ENCODE measurements around the gene SLC40A1.

DNA sequence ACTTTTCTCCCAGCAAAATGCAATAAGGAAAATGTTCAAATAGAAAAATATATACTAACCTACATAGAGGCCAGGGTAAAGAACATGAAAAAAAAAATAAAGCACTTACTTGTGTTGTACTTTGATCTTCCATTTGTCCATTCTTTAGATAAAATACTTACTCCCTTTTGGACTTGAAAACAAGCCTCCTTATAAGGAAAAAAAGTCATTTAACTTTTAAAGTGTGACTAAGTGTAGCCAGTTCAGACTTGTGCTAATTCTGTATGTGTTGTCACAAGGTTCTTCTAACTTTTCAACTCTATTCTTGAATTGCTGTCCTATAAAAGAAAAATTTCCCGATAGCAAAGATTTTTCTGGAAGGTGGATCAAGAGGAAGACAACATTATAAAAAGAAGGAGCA is 23.2 kb downstream of the SLC40A1 start:
- TF ChIP-seq FOXP2 (optimal IDR thresholded peaks at IDR 0.05; ENCODE audit: borderline replicate concordance, extremely low read depth, extremely low read length, insufficient read depth), result no peak
- TF ChIP-seq, protein P1, sequence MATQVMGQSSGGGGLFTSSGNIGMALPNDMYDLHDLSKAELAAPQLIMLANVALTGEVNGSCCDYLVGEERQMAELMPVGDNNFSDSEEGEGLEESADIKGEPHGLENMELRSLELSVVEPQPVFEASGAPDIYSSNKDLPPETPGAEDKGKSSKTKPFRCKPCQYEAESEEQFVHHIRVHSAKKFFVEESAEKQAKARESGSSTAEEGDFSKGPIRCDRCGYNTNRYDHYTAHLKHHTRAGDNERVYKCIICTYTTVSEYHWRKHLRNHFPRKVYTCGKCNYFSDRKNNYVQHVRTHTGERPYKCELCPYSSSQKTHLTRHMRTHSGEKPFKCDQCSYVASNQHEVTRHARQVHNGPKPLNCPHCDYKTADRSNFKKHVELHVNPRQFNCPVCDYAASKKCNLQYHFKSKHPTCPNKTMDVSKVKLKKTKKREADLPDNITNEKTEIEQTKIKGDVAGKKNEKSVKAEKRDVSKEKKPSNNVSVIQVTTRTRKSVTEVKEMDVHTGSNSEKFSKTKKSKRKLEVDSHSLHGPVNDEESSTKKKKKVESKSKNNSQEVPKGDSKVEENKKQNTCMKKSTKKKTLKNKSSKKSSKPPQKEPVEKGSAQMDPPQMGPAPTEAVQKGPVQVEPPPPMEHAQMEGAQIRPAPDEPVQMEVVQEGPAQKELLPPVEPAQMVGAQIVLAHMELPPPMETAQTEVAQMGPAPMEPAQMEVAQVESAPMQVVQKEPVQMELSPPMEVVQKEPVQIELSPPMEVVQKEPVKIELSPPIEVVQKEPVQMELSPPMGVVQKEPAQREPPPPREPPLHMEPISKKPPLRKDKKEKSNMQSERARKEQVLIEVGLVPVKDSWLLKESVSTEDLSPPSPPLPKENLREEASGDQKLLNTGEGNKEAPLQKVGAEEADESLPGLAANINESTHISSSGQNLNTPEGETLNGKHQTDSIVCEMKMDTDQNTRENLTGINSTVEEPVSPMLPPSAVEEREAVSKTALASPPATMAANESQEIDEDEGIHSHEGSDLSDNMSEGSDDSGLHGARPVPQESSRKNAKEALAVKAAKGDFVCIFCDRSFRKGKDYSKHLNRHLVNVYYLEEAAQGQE (IDR thresholded peaks at IDR 0.05; ENCODE audit: insufficient read depth in 1 of 2, low read depth in 2 of 2, low read length in 2 of 2), result no peak
